IPS DF 19.7 (cell line): ENCODE results near the gene KCNRG.
"Not testable (repeated sequence)": the region's sequence is repeated elsewhere in the genome, so short reads cannot be mapped to it uniquely, and the experiment has no call there.

Experiments
- DNase-seq: peaks from one replicate; pipeline ENCODE4 v3.0.0-alpha.2; 2013; ENCODE audit warnings: low read depth, low spot score

The KCNRG gene

DNA sequence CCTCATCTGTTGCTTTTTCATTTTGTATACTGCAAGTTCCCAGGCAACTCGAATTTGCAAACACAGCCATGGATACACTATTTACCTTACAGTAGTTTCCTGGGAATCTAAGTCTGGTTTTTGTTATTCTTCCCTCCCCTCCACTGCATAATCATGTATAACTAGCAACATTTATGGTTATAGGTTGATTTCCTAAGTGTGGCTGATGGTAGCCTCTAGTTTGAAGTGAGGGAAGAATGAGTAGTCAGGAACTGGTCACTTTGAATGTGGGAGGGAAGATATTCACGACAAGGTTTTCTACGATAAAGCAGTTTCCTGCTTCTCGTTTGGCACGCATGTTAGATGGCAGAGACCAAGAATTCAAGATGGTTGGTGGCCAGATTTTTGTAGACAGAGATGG is at the start of gene KCNRG:
TSS of gene KCNRG (plus strand) at position 187 of the 400 bp plus-strand sequence. CDS start at position 237, 50 bp downstream.
- no peak for DNase-seq

- DNase-seq: no peak
Observed at GRCh38 chr13:49967456-49967855, 47.8 kb upstream of the KCNRG start.

GRCh38 chr13:49972709-49973108 is 42.5 kb upstream of the KCNRG start:
- DNase-seq: no peak

DNA sequence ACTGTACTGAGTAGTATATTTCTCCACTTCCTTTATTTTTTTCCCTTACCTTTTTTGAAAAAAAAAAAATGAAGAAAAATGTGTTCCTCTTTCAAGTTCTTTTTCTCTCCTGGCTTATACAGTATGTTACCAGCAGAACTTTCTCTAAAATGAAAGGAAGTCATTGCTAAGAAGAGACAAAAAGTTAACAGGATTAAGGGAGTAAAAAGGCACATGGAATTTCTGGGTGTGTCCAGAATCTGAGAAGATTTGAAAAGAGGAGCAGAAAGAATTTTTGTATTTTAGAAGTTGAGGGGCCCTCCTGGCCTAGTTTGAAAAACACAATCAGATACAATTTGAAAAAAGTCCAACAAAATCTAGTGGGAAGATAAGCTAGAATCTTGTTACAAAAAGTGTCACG is 39.4 kb upstream of the KCNRG start:
- no peak for DNase-seq

DNA sequence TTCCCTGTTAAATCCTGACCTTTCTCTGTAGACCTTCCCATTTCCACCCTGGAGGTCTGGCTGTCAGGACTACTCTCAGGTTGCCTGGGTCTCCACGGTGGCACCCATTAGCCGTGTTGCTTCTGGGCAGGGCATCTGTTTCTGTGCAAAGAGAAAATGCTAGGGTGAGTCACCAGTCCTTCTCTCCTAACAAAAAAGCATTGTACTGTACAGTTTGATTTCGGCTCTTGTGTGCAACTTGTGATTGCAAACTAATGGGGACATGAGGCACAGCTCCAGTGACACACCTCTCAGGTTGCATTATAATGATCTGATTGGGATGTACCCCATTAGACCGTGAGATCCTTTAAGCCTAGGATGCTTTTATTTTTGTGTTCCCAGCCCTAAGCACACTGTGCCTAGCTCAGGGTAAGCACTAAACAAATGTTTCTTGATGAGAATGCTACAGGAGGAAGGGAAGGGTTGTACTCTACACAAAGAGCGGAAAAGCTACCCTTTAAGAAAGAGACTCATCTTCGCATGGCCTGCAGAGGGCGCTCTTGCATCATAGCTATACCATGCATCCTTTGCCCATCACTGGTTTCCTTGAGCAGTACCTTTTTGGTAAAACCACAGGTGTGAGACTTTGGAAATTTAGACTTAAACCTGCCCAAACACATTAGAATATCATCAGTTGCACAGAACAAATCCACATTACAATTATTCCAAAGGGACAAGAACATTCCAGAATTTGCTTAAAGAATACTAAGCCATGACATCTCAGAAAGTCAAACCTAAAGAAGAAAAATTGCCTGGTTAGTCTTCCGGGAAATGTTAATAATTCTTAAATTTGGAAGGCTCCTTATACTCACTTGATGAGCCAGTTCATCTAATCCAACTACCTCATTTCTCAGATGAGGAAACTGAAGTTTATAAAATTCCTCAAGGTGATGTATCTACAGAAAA is 38.7 kb upstream of the KCNRG start:
- no peak for DNase-seq

- no peak for DNase-seq
Observed at GRCh38 chr13:49977992-49978391, 37.3 kb upstream of the KCNRG start.

GRCh38 chr13:49980266-49980665 is 35.0 kb upstream of the KCNRG start:
- DNase-seq: no peak

DNA sequence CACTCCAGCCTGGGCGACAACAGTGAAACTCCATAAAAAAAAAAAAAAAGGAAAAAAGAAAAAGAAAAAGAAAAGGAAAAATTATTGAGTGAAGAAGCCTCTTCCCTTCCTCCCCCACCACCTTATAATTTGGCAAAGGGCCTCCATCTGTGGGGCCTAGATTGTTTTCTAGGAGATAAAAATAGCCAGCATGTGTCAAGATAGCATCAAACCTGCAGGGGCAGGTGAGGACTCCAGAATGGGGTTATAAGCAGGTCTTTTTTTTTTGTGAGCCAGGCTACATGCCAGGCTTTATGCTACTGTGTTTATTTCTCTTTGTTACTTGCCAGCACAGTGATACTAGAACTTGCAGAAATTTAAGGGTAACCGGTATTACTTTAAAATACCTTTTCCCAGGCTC is 30.1 kb upstream of the KCNRG start:
- DNase-seq: no peak

DNA sequence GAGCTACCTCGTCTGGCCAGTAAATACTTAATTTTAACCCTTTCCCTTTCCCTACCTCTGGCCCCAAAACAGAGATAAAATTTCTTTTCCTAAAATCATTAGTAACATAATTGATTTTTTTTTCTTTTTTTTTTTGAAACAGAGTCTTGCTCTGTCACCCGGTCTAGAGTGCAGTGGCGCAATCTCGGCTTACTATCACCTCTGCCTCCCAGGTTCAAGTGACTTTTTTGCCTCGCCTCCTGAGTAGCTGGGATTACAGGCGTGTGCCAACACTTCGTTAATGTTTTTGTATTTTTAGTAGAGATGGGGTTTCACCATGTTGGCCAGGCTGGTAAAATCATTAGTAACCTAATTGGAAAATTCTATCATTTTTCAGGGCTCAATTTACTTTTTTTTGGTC is 28.8 kb upstream of the KCNRG start:
- DNase-seq: no peak

GRCh38 chr13:49990612-49991011 is 24.6 kb upstream of the KCNRG start:
- DNase-seq: not testable (repeated sequence)

- DNase-seq: no peak
Observed at GRCh38 chr13:49993111-49993510, 22.1 kb upstream of the KCNRG start.

- no peak for DNase-seq
Observed at GRCh38 chr13:49993666-49994065, 21.6 kb upstream of the KCNRG start.

DNA sequence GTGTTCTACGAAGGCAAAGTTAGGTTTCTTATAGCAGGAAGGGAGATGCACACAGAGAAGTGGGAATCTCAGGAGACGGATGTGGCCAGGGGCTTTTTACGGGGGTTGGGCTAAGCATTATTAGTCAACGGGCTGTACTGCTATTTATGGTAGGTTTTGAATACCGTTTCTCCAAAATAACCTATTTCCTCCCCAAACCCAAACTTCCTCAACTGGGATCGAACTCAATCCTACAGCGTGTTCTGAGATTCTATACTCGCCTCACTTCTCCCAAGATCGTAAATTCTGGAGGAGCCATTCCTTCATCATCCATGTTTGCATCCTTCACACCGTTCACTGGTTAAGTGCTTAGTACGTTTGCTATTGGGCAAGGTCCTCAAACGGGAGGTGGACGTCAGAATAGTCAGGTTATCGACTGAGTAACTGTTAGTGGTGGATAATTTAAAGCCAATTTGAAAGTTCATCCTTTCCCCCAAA is 19.6 kb upstream of the KCNRG start:
- no peak for DNase-seq

DNA sequence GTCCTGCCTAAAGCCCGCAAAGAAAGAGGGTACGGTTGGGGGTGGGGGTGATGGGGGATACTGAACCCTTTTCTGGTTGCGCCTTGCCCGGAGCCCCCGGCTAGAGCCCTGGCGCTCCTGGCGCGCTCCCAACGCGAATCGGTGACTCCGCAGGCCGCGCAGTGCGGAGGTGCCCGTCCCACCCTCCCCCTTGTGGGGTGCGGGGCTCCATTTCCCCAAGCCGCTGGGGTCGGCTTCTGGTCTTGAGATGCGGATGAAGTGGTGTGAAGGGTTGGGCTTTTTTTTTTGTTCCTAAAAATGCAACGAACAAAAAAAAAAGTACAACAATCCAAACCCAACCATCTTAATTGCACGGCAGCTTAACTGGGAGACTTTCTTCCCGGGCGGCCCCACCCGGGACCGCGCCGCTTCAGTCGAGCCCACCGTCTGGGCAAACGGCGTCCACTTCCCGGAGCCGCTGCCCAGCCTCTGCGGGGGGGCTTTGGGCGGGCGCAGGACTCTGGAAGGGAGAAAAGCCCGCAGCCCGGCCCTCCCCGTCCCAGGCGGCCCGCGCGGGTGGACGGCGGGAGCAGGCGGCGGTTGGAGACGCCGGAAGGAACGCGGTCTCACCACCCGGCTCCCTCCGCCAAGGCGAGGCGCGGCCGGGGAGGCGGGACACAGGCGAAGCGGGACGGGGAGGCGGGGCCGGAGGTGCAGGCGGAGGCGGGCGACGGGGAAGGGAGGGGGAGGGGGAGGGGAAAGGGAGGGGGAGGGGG is 18.9 kb upstream of the KCNRG start:
- no peak for DNase-seq

- no peak for DNase-seq
Observed at GRCh38 chr13:49996951-49997895, 18.0 kb upstream of the KCNRG start, which contains the start of gene TRIM13. TRIM13 (plus strand) TSS chr13:49997042; CDS start chr13:50011941, 14,899 bp downstream.

GRCh38 chr13:49997955-49998354 is 17.3 kb upstream of the KCNRG start:
- DNase-seq: no peak

GRCh38 chr13:49998714-49999624 is 16.3 kb upstream of the KCNRG start:
- DNase-seq: no peak

- no peak for DNase-seq
Observed at GRCh38 chr13:50001287-50001686, 14.0 kb upstream of the KCNRG start.

- DNase-seq: no peak
Observed at GRCh38 chr13:50006426-50007135, 8.7 kb upstream of the KCNRG start.

- DNase-seq: no peak
Observed at GRCh38 chr13:50011461-50011860, 3.8 kb upstream of the KCNRG start.
